ENCODE results near the gene SPIN2B. TPM values are rescaled to one million over a fixed set of nuclear protein-coding genes. Genes with fewer than 3 reads are reported as not detected.
A peak's percentile ranks its signal among the peaks of the same experiment; 100 is the strongest.
"Not testable (repeated sequence)": the region's sequence is repeated elsewhere in the genome, so short reads cannot be mapped to it uniquely, and the experiment has no call there.

Gene SPIN2B
- total RNA-seq, result 5.5 and 12.2 TPM in 2 replicates

- DNase-seq (ENCODE audit: extremely low read depth, low read depth, low spot score), result peak; percentile 9
These were observed at the start of gene SPIN2B for GRCh38 chrX:57121162-57121755. SPIN2B (minus strand) TSS chrX:57121548.

DNA sequence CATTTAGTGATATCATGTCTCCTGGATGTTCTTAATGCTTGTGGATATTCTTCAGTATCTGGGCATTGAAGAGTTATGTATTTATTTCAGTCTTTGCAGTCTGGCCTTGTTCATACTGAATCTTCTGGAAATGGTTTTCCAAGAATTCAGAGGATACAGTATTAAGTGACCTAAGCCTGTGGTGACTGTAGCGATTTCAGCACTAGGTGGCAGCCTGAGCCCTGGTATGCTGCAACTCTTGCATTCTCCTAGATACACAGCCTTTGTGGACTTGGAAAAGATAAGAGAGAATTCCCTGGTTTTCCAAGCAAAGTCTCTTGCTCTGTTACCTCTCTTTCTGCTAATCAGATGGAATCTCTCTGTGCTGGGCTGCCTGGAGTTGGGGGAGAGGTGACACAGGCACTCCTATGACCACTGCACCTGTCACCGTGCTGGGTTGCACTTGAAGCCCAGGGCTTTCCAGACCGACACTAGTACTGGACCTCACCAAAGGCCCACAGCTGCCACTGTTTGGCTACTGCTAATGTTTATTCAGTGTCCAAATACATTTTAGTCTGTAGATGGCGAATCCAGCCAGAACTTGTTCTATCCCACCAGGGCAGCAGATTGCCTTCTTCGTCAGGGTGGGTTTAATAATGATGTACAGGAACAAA lies 35.2 kb upstream of the SPIN2B start:
- DNase-seq (ENCODE audit: extremely low read depth, low read depth, low spot score), result peak; percentile 14

GRCh38 chrX:57155171-57155570 lies 33.8 kb upstream of the SPIN2B start:
- no peak for DNase-seq (ENCODE audit: extremely low read depth, low read depth, low spot score)

GRCh38 chrX:57152222-57152621 lies 30.9 kb upstream of the SPIN2B start:
- not testable (repeated sequence) for DNase-seq (ENCODE audit: extremely low read depth, low read depth, low spot score)

DNA sequence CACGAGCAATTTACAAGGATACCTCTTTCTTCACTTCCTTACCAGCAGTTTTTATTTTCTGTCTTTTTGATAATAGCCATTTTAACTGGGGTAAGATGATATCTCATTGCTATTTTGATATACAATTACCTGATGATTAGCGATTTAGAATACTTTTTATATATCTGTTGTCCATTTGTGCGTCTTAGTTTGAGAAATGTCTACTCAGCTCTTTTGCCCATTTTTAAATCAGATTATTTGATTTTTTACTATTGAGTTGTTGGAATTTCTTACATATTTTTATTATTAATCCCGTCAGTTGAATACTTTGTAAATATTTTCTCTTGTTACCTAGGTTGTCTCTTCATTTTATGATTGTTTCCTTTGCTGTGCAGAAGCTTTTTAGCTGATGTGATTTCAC lies 17.3 kb upstream of the SPIN2B start:
- DNase-seq (ENCODE audit: extremely low read depth, low read depth, low spot score), result no peak

DNA sequence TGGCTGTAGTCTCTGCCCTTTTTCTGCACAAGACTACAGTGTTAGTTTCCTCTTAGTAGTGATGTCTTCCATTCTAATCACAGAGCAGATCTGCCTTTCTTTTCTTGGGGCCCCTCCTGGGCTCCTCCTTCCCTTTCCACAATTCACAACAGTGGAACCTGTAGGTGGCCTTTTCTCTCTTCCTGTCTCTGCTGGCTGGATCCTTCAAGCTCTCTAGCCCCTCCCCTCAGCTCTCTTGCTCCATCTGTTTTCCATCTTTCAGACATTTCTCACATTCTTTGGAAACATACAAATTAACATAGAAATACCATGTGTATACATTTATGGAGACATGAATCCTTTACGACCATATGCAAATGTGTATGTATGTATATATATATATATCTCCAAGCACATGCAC lies 16.2 kb upstream of the SPIN2B start:
- no peak for DNase-seq (ENCODE audit: extremely low read depth, low read depth, low spot score)

DNA sequence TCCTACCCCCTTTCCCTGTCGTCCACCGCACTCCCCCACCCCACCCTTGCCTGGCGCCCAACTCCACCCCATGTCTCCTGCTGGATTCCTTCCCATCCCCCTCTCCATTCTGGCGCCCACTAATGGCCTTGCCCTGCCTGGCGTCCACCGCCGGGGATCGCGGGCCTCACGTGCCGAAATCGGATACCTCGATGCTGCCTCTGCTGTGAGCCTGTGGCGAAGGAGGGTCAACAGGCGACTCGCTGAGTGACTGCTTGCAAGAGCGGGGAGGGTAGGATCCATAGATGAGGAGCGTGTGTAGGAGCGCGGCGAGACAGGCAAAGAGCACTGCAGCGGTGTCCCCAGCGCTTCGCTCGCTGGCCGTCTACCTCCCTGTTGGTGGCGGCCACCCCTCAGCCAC lies 15.7 kb upstream of the SPIN2B start, which contains the start of gene SPIN2A:
Gene SPIN2A, minus strand, starts transcription at position 325 of the 400 bp plus-strand sequence. CDS start 800 bp downstream, outside the sequence.
- DNase-seq (ENCODE audit: extremely low read depth, low read depth, low spot score), result not testable (repeated sequence)

DNA sequence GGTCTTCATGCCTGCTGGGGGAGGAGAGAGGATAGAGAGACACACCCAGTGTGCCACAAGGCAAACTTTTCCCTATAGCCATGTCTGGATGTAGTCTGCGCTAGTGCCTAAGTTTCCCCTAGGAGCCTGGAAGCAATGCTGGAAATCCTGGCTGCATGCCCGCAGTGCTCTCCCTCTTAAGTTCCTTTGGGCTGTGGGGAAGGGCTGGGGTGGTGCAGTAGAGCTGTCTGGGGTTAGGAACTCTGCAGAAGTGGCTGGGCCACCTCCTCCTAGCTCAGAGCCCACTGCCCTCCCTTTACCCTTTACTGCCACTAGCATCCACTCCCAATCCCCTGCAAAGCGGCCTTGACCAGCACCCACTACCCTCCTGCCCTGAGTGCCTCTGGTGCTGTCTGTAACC lies 15.2 kb upstream of the SPIN2B start:
- not testable (repeated sequence) for DNase-seq (ENCODE audit: extremely low read depth, low read depth, low spot score)

DNA sequence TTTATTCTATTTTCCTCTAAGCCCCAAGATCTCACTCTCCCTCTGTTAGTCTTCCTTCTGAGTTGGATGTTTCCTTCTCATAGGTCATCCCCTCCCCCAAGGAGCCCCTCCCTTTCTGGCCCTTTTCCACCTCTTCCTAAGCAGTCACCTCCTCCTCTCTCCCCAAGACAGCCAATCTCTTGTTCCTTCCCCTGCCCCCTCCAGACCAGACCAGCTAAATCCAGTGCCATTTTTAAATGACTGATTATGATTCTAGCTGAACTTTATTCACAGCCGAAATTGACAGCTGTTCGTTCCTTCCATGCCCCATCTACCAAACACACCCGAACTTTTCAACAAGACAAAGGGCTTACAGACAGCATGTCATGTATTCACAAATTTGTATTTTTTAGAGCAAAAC lies 13.9 kb upstream of the SPIN2B start:
- no peak for DNase-seq (ENCODE audit: extremely low read depth, low read depth, low spot score)

GRCh38 chrX:57134702-57135101 lies 13.4 kb upstream of the SPIN2B start:
- DNase-seq (ENCODE audit: extremely low read depth, low read depth, low spot score), result no peak

DNA sequence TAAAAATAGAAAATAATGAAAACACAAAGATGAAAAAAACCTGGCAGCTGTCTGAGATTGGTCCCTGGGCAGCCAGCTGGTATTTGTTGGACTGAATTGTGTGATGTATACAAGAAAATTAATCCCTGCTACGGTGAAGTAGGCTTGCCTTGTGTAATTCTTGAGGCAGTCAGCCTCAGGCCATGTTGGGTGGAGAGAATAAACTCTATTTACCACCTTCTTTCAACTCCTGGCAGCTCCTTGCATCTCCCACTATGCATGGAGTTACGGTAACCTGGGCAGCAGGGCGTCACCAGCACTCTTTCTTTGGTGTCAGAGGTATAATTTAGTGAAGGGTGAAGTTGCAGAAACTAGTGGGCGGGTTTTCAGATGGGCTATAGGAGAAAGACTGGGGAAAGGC lies 12.4 kb upstream of the SPIN2B start:
- no peak for DNase-seq (ENCODE audit: extremely low read depth, low read depth, low spot score)

- DNase-seq (ENCODE audit: extremely low read depth, low read depth, low spot score), result not testable (repeated sequence)
These were observed 11.9 kb upstream of the SPIN2B start for GRCh38 chrX:57133284-57133683.

DNA sequence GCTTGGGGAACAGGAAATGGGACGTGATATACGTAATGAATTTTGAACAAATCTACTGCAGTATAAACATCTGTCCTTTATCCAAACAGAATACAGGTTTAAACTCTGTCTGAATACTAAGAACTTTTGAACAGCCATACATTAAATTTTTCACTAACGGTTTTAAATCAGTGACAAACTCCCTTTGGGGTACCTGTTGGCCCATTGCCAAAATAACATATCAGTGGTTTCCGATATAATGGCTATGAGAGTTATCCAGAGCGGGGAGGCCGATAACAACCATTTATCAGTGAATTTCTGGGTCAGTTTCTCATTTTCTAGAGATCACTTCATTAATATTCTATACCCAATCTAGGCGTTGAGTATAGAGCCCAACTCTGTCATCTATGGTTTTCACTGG lies 10.7 kb upstream of the SPIN2B start:
- no peak for DNase-seq (ENCODE audit: extremely low read depth, low read depth, low spot score)

GRCh38 chrX:57121816-57122215 lies 468 bp upstream of the SPIN2B start:
- no peak for DNase-seq (ENCODE audit: extremely low read depth, low read depth, low spot score)

DNA sequence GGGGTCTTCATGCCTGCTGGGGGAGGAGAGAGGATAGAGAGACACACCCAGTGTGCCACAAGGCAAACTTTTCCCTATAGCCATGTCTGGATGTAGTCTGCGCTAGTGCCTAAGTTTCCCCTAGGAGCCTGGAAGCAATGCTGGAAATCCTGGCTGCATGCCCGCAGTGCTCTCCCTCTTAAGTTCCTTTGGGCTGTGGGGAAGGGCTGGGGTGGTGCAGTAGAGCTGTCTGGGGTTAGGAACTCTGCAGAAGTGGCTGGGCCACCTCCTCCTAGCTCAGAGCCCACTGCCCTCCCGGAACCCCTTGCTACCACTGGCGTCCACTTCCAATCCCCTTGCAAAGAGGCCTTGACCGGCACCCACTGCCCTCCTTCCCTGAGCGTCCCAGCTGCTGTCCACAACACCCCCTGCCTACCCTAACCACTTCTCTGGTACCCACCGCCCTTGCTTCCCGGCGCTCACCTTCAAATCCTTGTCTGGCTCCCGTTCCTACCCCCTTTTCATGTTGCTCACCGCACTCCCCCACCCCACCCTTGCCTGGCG lies 658 bp downstream of the SPIN2B start:
- not testable (repeated sequence) for DNase-seq (ENCODE audit: extremely low read depth, low read depth, low spot score)

GRCh38 chrX:57119416-57119815 lies 1.9 kb downstream of the SPIN2B start:
- DNase-seq (ENCODE audit: extremely low read depth, low read depth, low spot score), result no peak

- DNase-seq (ENCODE audit: extremely low read depth, low read depth, low spot score), result not testable (repeated sequence)
These were observed 3.8 kb downstream of the SPIN2B start for GRCh38 chrX:57117566-57117965.

- no peak for DNase-seq (ENCODE audit: extremely low read depth, low read depth, low spot score)
These were observed 16.4 kb downstream of the SPIN2B start for GRCh38 chrX:57104921-57105398.

- no peak for DNase-seq (ENCODE audit: extremely low read depth, low read depth, low spot score)
These were observed 16.9 kb downstream of the SPIN2B start for GRCh38 chrX:57104406-57104805.

GRCh38 chrX:57103489-57103888 lies 17.9 kb downstream of the SPIN2B start:
- no peak for DNase-seq (ENCODE audit: extremely low read depth, low read depth, low spot score)

DNA sequence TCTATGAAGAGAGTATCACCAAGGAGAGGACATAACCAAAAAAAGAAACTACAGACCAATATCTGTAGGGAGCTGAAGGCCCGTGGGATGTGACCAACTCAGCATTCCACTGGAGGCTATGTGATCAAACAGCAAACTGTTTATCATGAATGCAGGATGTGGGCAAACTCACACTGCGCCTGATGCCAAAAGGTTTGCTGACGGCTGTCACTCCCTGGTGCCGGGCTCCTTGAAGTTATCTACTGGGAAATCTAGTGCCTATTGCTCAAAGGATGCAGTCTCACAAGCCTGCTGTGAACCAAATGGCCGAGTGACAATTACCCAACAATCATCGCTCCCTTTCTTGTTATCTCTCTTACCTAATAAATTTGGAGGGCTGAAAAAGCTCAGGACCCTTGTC lies 18.4 kb downstream of the SPIN2B start:
- DNase-seq (ENCODE audit: extremely low read depth, low read depth, low spot score), result not testable (repeated sequence)

- DNase-seq (ENCODE audit: extremely low read depth, low read depth, low spot score), result no peak
These were observed 38.2 kb downstream of the SPIN2B start for GRCh38 chrX:57083143-57083542.

Measured in glomerular endothelial cell (primary cell).